Hepatocyte (in vitro differentiated cells): ENCODE data around the gene TTLL5. TPM values are rescaled to one million over a fixed set of nuclear protein-coding genes. Genes with fewer than 3 reads are reported as not detected.

ENCODE experiments used
- DNase-seq: peaks from one replicate; pipeline ENCODE4 v3.0.0-alpha.2; 2016; ENCODE audit warnings: low spot score
- H2AFZ ChIP-seq: fragments of 200-600 bp; sonication (generic); 2 replicates; pipeline ENCODE4 v1.6.0; 2016; ENCODE audit warnings: antibody characterized with exemption, mild to moderate bottlenecking
- H3K27ac ChIP-seq: fragments of 200-600 bp; sonication (generic); 2 replicates; pipeline ENCODE4 v1.5.1; 2016; ENCODE audit warnings: mild to moderate bottlenecking
- H3K27me3 ChIP-seq: fragments of 200-600 bp; sonication (generic); 2 replicates; pipeline ENCODE4 v1.6.1; 2016
- H3K36me3 ChIP-seq: fragments of 200-600 bp; sonication (generic); replicated peaks from 2 replicates; pipeline ENCODE4 v1.5.1; 2016; ENCODE audit warnings: low read depth; ENCODE audit not compliant: insufficient read depth
- H3K4me1 ChIP-seq: fragments of 200-600 bp; sonication (generic); 2 replicates; pipeline ENCODE4 v1.5.1; 2016; ENCODE audit warnings: mild to moderate bottlenecking, moderate library complexity; ENCODE audit not compliant: insufficient read depth
- H3K4me2 ChIP-seq: fragments of 200-600 bp; sonication (generic); 2 replicates; pipeline ENCODE4 v1.6.0; 2016
- H3K4me3 ChIP-seq: fragments of 200-600 bp; sonication (generic); 2 replicates; pipeline ENCODE4 v1.5.1; 2016; ENCODE audit warnings: mild to moderate bottlenecking
- H3K79me2 ChIP-seq: fragments of 200-600 bp; sonication (generic); 2 replicates; pipeline ENCODE4 v1.6.0; 2017; ENCODE audit warnings: mild to moderate bottlenecking
- H3K9me2 ChIP-seq: fragments of 200-600 bp; sonication (generic); replicated peaks from 2 replicates; pipeline ENCODE4 v1.6.0; 2017; ENCODE audit warnings: mild to moderate bottlenecking; ENCODE audit not compliant: insufficient read depth
- H3K9me3 ChIP-seq: fragments of 200-600 bp; sonication (generic); 2 replicates; pipeline ENCODE4 v1.5.1; 2016; ENCODE audit warnings: low read depth, mild to moderate bottlenecking
- H4K20me1 ChIP-seq: fragments of 200-600 bp; sonication (generic); 2 replicates; pipeline ENCODE4 v1.6.0; 2016; ENCODE audit warnings: mild to moderate bottlenecking; ENCODE audit not compliant: insufficient read depth, poor library complexity, severe bottlenecking
- CTCF ChIP-seq: fragments of 200-600 bp; sonication (generic); IDR thresholded peaks from 2 replicates; pipeline ENCODE4 v1.5.1; 2016; ENCODE audit warnings: antibody characterized with exemption, mild to moderate bottlenecking; ENCODE audit not compliant: poor library complexity
- EZH2 ChIP-seq: fragments of 200-600 bp; sonication (generic); IDR thresholded peaks from 2 replicates; pipeline ENCODE4 v1.6.1; 2016; ENCODE audit warnings: antibody characterized with exemption, mild to moderate bottlenecking, borderline replicate concordance
- EZH2phosphoT487 ChIP-seq: fragments of 200-600 bp; sonication (generic); IDR thresholded peaks from one replicate; pipeline ENCODE4 v1.6.1; 2018; ENCODE audit warnings: antibody characterized with exemption, mild to moderate bottlenecking, low read depth, moderate library complexity; ENCODE audit not compliant: unreplicated experiment, severe bottlenecking
- WGBS: methylation state at CpG from one replicate; pipeline ENCODE4 v1.1.6; 2016; ENCODE audit warnings: low lambda C conversion rate; ENCODE audit errors: missing lambda C conversion rate; 5-methylcytosine and 5-hydroxymethylcytosine counted together
- polyA plus RNA-seq: library from polyadenylated mRNA; unstranded; fragments of >200 nt; fragmentation: Nextera tagmentation; extraction: Ambion mirVana; gene quantifications from 2 replicates; pipeline ENCODE4 v1.2.1, GENCODE V29; 2016
- total RNA-seq: library from RNA; depleted of rRNA; stranded (reverse); fragments of >200 nt; gene quantifications from 2 replicates; pipeline ENCODE4 v1.2.3, GENCODE V29; 2014

The TTLL5 gene
- total and polyA plus RNA-seq, 2 experiments from 2014 or later, result 8.9 to 11.1 TPM

- Histone ChIP-seq H4K20me1 (no peaks in the 10 kb centered on the region), H3K27me3 (no peaks in the 10 kb centered on the region), H3K9me3 (no peaks in the 10 kb centered on the region), H3K79me2 (peaks cover 15% of the 10 kb centered on the region), H3K4me2 (no peak overlapping the region), H3K36me3 (no peaks in the 10 kb centered on the region), H3K4me1 (peaks cover 7% of the 10 kb centered on the region), H3K27ac (peak overlapping the region; percentile 59), H2AFZ (no peak overlapping the region), H3K9me2 (no peaks in the 10 kb centered on the region), H3K4me3 (no peak overlapping the region)
- TF ChIP-seq CTCF (no peak), EZH2 (no peak), EZH2phosphoT487 (no peak)
- WGBS, result 90% methylated on average over 6 of the region's 6 CpGs
- DNase-seq, result peak; percentile 38
Measured at GRCh38 chr14:75989134-75989533, 328.1 kb downstream of the TTLL5 start.

- no peaks in the 10 kb centered on the region for H3K9me2 ChIP-seq
- H3K9me3 ChIP-seq, result no peaks in the 10 kb centered on the region
- H3K27ac ChIP-seq, result no peak overlapping the region
- TF ChIP-seq EZH2 (no peak), EZH2phosphoT487 (no peak), CTCF (no peak)
- no peaks in the 10 kb centered on the region for H4K20me1 ChIP-seq
- H3K4me2 ChIP-seq, result no peak overlapping the region
- 89% methylated on average over 4 of the region's 4 CpGs for WGBS
- H3K27me3 ChIP-seq, result no peaks in the 10 kb centered on the region
- peaks cover 7% of the 10 kb centered on the region for H3K4me1 ChIP-seq
- no peak overlapping the region for H3K4me3 ChIP-seq
- no peak for DNase-seq
- no peak overlapping the region for H2AFZ ChIP-seq
- H3K36me3 ChIP-seq, result no peaks in the 10 kb centered on the region
- H3K79me2 ChIP-seq, result peaks cover 15% of the 10 kb centered on the region
Measured at GRCh38 chr14:75990297-75990696, 329.3 kb downstream of the TTLL5 start.

- Histone ChIP-seq H2AFZ (no peak overlapping the region), H3K27ac (no peak overlapping the region), H3K9me2 (no peaks in the 10 kb centered on the region), H3K9me3 (no peaks in the 10 kb centered on the region), H3K79me2 (peaks cover 10% of the 10 kb centered on the region), H3K36me3 (no peaks in the 10 kb centered on the region), H3K4me2 (no peak overlapping the region), H3K4me1 (peaks cover 3% of the 10 kb centered on the region), H4K20me1 (no peaks in the 10 kb centered on the region), H3K27me3 (no peaks in the 10 kb centered on the region), H3K4me3 (no peak overlapping the region)
- 93% methylated on average over 4 of the region's 4 CpGs for WGBS
- DNase-seq, result no peak
- TF ChIP-seq CTCF (no peak), EZH2 (no peak), EZH2phosphoT487 (no peak)
Measured at GRCh38 chr14:75991753-75992152, 330.7 kb downstream of the TTLL5 start.
